HT1080 (cell line): ENCODE results near the gene EEFSEC. TPM values are rescaled to one million over a fixed set of nuclear protein-coding genes. Genes with fewer than 3 reads are reported as not detected.

Experiments
- DNase-seq: peaks from one replicate; pipeline ENCODE4 v3.0.0-alpha.2; 2015; ENCODE audit warnings: low read depth
- total RNA-seq: library from RNA; depleted of rRNA; stranded (reverse); fragments of >200 nt; shearing (Covaris generic); gene quantifications from 2 replicates; pipeline ENCODE4 v1.2.3, GENCODE V29; 2014

EEFSEC gene
- total RNA-seq, 1 experiment from 2014 or later = 12.3 TPM

DNA sequence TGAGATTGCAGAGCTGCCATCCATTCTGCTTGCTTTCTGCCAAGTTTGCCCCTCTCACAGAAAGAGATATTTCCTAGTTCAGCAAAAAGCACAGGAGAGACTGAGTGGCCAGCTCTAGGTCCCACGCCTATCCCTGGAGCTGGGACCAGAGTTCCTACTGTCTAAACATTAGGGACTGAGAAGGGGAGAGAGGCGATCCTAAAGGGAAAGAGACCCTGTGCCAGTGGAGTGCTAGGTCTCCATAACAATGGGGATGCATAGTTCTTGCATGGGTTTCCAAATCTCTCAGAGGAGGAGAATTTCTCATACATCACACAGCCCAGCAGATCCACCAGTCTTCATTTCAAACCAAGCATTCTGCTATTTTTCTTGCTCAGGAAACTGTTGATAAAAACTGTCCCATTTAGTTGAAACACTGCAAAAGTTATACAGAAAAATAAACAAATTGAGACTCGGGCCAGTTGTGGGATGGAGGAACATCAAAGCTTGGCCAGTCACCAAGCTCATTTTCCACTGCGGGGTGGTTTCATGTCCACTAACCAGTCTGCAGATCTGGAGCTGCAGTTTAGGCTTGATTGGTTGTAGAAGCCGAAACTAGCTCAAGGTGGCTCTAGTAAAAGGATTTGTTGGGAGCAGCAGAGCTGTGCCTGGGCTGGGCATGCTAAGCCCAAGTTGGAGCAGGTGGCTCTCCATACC, 62.7 kb downstream of the EEFSEC start:
- DNase-seq = no peak

DNA sequence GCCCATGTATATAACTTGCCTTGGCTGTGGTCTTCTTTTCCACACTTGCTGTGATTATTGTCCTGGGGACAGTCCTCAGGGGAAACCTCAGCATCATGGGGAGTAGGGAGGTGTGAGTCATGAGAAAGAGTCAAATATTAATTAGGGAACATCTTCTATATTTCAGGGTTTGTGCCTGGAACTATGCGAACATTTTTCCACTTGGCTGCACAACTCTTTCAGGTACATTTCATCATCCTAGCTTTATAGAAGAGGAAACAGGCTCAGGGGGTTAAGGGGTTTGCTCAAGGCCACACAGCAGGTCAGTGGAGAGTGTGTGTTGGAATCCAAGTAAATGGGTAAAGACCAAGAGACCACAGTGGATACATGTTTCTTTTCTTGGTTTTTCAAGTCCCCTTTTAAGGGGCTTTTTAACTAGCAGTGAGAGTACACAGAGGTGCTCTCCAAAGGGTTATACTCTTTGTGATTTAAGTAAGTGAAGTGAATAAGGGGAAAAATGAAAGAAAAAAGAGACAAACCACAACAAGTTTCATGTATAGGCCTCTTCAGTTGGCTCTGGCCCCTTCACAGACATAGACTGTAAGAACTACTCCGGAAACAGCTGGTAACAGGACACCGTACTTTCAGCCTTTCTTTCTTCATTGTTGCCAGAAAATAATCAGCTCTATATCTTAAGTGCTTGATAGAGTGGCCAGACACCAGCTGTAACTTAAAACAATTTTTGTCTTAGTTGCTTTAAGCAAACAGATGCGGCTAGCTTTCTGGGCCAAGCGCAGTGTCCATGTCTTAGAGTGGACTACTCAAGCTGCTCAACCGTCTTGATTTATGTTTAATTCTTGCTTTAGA, 64.6 kb downstream of the EEFSEC start:
- DNase-seq = no peak

DNA sequence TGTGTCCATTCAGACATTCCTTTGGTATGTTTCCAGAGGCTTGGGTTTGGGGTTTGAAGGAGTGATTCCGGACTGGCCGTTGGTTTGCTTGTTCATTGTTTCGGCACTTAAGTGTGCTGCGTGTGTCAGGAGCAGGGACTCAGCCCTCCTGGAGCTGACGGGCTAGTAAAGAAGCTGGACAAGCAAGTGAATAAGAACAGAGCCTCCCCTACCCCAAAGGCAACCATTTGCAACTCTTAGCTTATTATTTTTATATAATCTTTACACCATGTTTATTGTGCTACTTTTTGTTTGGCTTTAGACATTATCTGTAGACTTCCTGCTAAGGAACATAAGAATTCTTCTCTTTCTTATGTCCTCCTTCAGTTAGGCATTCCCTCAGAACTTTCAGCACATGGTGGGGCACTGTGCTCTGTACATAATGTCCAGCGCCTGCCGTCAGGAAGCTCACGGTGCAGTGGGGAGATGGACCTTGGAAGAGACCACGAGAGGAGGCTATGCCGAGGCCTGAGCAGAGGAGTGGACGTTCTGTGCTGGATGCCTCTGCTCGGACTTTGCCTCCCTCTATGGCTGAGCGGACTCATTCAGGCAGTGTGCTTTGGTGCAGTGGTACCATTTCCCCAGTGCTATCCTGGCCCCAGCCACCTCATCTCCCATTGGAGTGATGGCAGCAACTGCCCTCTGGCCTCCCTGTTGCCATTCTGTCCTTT, 65.4 kb downstream of the EEFSEC start:
- no peak for DNase-seq

DNA sequence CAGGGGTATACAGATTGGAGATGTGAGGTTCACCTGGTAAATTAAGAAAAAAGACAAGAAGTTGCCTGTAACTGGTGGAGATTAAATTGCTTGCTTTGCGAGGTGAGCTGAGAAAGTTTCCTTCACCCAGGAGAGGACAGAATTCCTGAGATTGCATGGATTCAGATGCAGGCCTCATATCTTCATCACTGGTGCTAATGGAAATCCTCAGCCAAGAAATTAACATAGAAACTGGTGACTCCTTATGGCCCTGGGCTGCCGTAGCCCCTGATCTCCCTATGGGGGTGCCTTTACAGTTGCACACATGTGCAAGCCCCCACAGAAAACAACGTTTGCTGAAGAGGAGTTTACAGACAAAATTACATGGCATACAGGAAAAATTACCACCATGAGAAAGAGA, 68.0 kb downstream of the EEFSEC start:
- DNase-seq = no peak

- DNase-seq = no peak
Measured at GRCh38 chr3:128222796-128223385, 69.6 kb downstream of the EEFSEC start.

DNA sequence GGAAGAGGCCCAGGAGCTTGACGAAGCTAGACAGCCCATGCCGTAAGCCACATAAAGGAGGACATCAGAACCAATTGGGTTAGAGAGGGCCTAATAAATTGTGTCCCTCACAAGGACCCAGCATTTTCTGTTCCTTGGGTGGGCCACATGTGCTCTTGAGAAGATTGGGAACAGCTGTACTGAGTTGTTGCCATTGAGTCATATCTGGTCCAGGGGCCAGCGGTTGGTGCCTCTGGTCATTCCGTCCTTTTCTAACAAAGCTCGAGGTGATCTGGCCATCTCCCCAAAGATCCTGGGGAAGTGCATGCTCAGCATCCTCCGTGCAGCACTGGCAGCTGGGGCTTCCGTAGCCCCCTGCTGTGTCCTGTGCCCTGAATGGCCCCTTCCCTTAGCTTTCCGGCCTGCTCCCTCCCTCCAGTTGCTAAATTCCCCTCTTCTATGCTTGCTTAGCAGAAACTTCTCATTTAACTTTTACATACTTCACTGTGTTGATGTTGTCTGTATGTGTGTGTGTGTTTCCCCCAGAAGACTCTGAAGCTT, 73.0 kb downstream of the EEFSEC start:
- DNase-seq = no peak

DNA sequence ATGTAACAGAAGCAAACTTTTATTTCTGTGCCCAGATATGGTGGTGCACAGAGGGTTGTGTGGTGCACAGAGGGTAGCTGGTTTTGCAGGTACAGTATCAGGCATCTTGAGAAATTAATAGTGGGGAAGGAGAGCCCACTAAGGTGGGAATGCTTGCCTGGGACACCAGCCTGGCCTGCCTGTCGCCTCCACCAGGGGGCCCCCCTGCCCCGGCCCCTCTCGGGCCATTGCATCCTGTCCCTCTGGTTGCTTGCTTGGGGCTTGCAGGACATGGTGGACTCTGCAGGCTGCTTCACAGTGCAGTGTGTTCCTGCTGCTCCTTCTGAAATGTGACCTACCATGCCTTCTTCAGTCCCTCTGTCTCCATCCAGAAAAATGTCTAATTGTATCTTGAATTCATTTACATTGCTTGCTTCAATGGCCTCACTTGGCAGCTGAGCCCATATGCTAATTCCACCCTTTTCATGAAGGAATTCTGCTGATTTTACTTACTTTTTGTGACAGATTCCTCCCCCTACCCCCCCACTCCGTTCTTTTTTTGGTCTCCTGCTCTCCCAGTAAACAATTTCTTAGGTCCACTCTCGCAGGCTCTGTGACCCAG, 73.6 kb downstream of the EEFSEC start:
- peak; percentile 58 for DNase-seq

DNA sequence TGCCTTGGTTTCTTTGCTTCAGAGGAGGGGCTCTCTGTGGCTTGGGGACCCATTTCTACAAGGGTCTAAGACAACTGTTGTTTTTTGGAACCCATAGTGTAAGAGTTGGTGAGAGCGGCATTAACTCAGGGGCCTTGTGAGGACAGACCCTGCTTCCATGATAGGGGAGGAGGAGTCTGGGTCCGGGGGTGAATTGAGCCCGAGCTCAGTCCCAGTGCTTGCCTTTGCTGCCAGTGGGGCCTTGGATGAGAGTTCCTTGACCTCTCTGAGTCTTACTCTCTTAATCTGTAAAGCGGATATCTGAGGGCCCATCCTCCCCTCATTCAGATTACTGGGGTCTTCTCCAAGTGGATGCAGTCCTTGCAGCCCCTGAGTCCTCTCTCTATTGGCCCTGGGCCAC, 74.2 kb downstream of the EEFSEC start:
- DNase-seq = no peak

- DNase-seq = no peak
Measured at GRCh38 chr3:128228366-128228910, 75.2 kb downstream of the EEFSEC start.

GRCh38 chr3:128229106-128229857, 76.0 kb downstream of the EEFSEC start:
- no peak for DNase-seq

- no peak for DNase-seq
Measured at GRCh38 chr3:128231606-128232005, 78.3 kb downstream of the EEFSEC start.

DNA sequence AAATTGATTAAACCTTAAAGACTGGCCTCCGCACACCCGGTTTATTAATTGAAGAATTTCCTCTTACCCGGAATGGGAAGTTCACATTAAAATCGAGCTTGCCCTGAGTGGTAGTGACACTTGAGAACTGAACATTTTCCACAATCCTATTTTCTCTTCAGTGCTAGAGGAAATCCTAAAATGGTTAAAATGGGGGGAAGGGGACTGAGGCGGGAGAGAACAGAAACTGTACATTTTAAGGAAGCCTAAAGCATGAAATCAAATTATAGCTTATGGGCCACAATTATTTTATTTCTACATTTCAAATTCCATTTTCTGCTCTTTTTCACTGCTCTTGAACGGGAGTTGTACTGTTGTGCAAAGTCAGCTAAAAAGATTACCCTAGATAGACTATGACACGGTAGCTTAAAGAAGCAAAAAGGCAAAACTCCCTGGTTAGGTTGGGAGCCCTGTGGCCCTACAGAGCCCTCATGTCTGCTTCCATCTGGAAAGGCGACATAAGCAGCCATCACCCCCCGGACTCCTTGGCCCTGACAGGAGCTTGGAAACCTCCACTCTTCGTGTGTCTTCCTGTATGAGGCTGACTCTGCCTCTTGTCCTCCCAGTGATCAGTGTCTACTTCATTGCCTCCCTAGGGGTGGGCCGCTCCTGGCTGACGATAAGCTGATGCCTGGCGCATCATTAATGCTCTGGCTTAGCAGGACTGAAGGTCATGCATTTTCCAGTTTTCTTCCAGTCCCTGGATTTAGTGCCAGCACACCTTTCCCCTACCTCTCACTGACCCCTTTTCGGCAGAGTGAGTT, 79.3 kb downstream of the EEFSEC start:
- DNase-seq = no peak

- no peak for DNase-seq
Measured at GRCh38 chr3:128235207-128235926, 82.1 kb downstream of the EEFSEC start.

GRCh38 chr3:128236657-128237056, 83.4 kb downstream of the EEFSEC start:
- no peak for DNase-seq

- DNase-seq = no peak
Measured at GRCh38 chr3:128237348-128238183, 84.3 kb downstream of the EEFSEC start.

DNA sequence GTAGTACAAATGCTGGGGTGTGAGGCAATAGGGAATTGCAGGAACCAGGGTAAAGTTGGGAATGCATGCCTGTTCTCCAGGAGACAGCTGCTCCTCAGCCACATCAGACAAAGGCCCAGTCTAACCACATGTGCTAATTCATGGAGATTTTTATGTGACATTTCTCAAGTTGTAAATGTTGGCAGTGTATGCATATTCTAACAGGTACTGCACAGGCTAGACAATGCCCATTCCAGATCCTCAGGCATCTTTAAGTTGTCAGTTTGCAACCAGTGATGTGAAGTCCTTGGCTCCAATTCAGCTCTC, 84.9 kb downstream of the EEFSEC start:
- no peak for DNase-seq

- no peak for DNase-seq
Measured at GRCh38 chr3:128239304-128239703, 86.0 kb downstream of the EEFSEC start.

DNA sequence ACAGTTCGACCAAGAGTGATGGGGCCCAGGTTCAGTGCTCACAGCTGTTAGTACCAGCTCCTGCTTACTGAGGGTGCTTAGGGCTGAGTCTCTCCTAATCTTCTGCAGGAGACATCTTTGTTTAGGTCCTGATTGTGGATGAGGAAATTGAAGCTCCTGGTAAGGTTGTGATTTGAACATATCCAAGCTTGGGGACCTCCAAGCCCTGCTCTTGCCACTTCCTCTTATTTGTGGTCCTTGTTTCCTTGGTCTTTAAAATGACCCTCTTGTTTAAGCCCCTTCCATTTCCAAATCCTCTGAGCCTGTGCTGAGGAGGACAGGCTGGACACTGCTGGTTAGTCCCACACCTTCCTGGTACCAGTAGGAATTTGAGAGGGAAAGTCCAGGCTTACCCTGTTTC, 87.0 kb downstream of the EEFSEC start:
- DNase-seq = no peak
